Measurements from ENCODE around the gene RING1.

GRCh38 chr6:33208091-33208967 is at the start of gene RING1:
- TF ChIP-seq CTCF (conservative IDR thresholded peaks at IDR 0.05; ENCODE audit: low read length) (no peak), EZH2phosphoT487 (IDR thresholded peaks at IDR 0.05; ENCODE audit: borderline replicate concordance, low read depth, low read length) (no peak)
